Measurements from ENCODE around the gene PRDX5.

The PRDX5 gene

GRCh38 chr11:64269540-64270220 is 48.2 kb upstream of the PRDX5 start (continued):
- TF ChIP-seq MEIS1 (CRISPR knock-in tag; IDR thresholded peaks at IDR 0.05; ENCODE audit: borderline replicate concordance) (no peak), ZNF169 (tag by site-specific recombination; IDR thresholded peaks at IDR 0.05) (no peak), ZNF311 (tag by site-specific recombination; IDR thresholded peaks at IDR 0.05; ENCODE audit: borderline replicate concordance) (no peak), ZNF350 (tag by site-specific recombination; IDR thresholded peaks at IDR 0.05) (no peak), ZNF155 (tag by site-specific recombination; IDR thresholded peaks at IDR 0.05) (no peak), YY2 (tag by site-specific recombination; IDR thresholded peaks at IDR 0.05) (peak; percentile 75), CTCF (tag by site-specific recombination; IDR thresholded peaks at IDR 0.05) (0 out of 2 replicates have a peak, but pooled peaks have one; percentile 25), ZNF302 (tag by site-specific recombination; IDR thresholded peaks at IDR 0.05; ENCODE audit: low read depth) (no peak), ZNF24 (tag by site-specific recombination; IDR thresholded peaks at IDR 0.05) (no peak; the same call in 1 of the 2 replicates), SP7 (tag by site-specific recombination; IDR thresholded peaks at IDR 0.05) (peak; percentile 34; the same call in 1 of the 2 replicates), ZNF114 (tag by site-specific recombination; IDR thresholded peaks at IDR 0.05) (no peak), ZNF600 (tag by site-specific recombination; IDR thresholded peaks at IDR 0.05) (no peak), ZNF449 (tag by site-specific recombination; IDR thresholded peaks at IDR 0.05) (no peak), ZBTB8A (tag by site-specific recombination; IDR thresholded peaks at IDR 0.05) (peak; percentile 51; the same call in 1 of the 2 replicates), ZNF292 (tag by site-specific recombination; IDR thresholded peaks at IDR 0.05; ENCODE audit: borderline replicate concordance, low read depth) (no peak), ZNF585B (tag by site-specific recombination; IDR thresholded peaks at IDR 0.05) (peak; percentile 43; the same call in 1 of the 2 replicates), ZNF394 (tag by site-specific recombination; IDR thresholded peaks at IDR 0.05; ENCODE audit: borderline replicate concordance) (no peak; the same call in 1 of the 2 replicates), ZNF654 (tag by site-specific recombination; IDR thresholded peaks at IDR 0.05; ENCODE audit: low read depth) (no peak), BCL6B (tag by site-specific recombination; IDR thresholded peaks at IDR 0.05) (no peak), ZBTB11 (tag by site-specific recombination; conservative IDR thresholded peaks at IDR 0.05; ENCODE audit: low read depth) (peak; percentile 98), FEZF1 (tag by site-specific recombination; IDR thresholded peaks at IDR 0.05) (no peak)

Data from HEK293 (cell line).